BE2C (cell line): Measurements from ENCODE around the gene BHLHA15.

Experiments used
- DNase-seq: peaks from one replicate; pipeline ENCODE4 v3.0.0-alpha.2; 2020
- H3K27me3 ChIP-seq: fragments of 250-450 bp; sonication (Bioruptor Pico); 2 replicates; pipeline ENCODE4 v1.5.1; 2020; ENCODE audit warnings: mild to moderate bottlenecking
- H3K36me3 ChIP-seq: fragments of 250-450 bp; sonication (Bioruptor Pico); 2 replicates; pipeline ENCODE4 v1.5.1; 2020; ENCODE audit warnings: mild to moderate bottlenecking
- H3K4me1 ChIP-seq: fragments of 250-450 bp; sonication (Bioruptor Pico); 2 replicates; pipeline ENCODE4 v1.5.1; 2020
- H3K4me3 ChIP-seq: 2 replicates; pipeline ENCODE4 v1.5.1; 2011; ENCODE audit warnings: low read depth, low read length
- H3K9me3 ChIP-seq: fragments of 250-450 bp; sonication (Bioruptor Pico); 2 replicates; pipeline ENCODE4 v1.5.1; 2020
- CTCF ChIP-seq: IDR thresholded peaks from 2 replicates; pipeline ENCODE4 v1.5.1; 2012; ENCODE audit warnings: mild to moderate bottlenecking, low read depth, low read length

BHLHA15 gene

GRCh38 chr7:98227939-98228338, 16.7 kb downstream of the BHLHA15 start:
- H3K9me3 ChIP-seq, result no peaks in the 10 kb centered on the region
- no peaks in the 10 kb centered on the region for H3K4me1 ChIP-seq
- H3K27me3 ChIP-seq, result no peaks in the 10 kb centered on the region
- no peak overlapping the region for H3K4me3 ChIP-seq
- no peaks in the 10 kb centered on the region for H3K36me3 ChIP-seq
- TF ChIP-seq CTCF, result no peak
- no peak for DNase-seq

GRCh38 chr7:98228801-98229200, 17.6 kb downstream of the BHLHA15 start:
- DNase-seq, result no peak
- no peak overlapping the region for H3K4me3 ChIP-seq
- no peaks in the 10 kb centered on the region for H3K27me3 ChIP-seq
- H3K4me1 ChIP-seq, result no peaks in the 10 kb centered on the region
- TF ChIP-seq CTCF, result no peak
- no peaks in the 10 kb centered on the region for H3K36me3 ChIP-seq
- H3K9me3 ChIP-seq, result no peaks in the 10 kb centered on the region

DNA sequence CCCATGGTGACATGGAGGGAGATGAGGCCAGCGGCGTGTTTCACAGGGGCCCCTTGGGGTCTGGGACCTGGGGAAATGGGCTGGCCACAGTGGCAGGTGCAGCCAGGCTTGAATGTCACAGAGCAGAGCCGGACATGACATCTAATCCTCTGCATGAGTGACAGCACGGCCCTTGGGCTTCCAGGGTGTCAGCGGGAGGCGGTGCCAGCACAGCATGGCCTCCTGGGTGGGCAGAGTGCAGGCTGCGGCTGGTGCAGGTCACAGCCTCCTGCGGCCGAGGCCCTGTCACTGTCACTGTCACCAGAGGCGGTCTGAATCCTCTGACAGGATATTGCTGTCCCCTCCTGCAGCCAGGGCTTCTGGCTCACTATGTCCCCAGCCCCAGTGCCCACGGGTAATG, 18.2 kb downstream of the BHLHA15 start:
- no peaks in the 10 kb centered on the region for H3K27me3 ChIP-seq
- H3K4me1 ChIP-seq, result no peaks in the 10 kb centered on the region
- TF ChIP-seq CTCF, result no peak
- H3K9me3 ChIP-seq, result no peaks in the 10 kb centered on the region
- no peak overlapping the region for H3K4me3 ChIP-seq
- no peaks in the 10 kb centered on the region for H3K36me3 ChIP-seq
- no peak for DNase-seq

DNA sequence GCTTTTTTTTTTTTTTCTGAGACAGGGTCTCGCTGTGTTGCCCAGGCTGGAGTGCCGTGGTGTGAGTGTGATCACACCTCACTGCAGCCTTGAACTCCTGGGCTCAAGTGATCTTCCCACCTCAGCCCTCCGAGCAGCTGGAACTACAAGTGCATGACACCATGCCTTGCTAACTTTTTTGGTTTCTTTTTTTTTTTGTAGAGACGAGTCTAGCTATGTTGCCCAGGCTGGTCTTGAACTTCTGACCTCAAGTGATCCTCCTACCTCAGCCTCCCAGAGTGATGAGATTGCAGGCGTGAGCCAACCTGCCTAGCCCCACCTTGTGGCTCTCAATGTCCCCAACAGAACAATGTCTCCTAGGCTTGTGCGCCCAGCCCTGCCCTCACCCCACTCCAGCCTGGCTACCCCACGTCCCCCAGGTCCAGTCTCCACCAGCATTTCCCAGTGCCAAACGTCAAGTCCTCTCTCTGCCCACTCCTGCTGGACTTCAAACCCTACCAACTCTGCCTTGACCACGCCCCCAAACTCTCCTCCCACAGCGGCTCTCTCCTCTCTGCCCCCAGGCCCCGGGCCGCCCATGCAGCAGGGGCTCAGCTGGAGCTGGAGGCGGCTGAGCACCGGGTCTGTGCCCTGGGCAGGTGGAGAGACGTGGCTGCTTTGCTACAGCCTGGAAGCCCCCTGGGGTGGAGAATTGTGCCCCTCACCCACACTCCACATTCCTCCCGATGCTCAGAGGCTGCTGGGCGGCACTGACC, 18.9 kb downstream of the BHLHA15 start:
- DNase-seq, result no peak
- Histone ChIP-seq H3K36me3 (no peaks in the 10 kb centered on the region), H3K4me3 (no peak overlapping the region), H3K4me1 (no peaks in the 10 kb centered on the region), H3K9me3 (no peaks in the 10 kb centered on the region), H3K27me3 (no peaks in the 10 kb centered on the region)
- no peak for TF ChIP-seq CTCF

DNA sequence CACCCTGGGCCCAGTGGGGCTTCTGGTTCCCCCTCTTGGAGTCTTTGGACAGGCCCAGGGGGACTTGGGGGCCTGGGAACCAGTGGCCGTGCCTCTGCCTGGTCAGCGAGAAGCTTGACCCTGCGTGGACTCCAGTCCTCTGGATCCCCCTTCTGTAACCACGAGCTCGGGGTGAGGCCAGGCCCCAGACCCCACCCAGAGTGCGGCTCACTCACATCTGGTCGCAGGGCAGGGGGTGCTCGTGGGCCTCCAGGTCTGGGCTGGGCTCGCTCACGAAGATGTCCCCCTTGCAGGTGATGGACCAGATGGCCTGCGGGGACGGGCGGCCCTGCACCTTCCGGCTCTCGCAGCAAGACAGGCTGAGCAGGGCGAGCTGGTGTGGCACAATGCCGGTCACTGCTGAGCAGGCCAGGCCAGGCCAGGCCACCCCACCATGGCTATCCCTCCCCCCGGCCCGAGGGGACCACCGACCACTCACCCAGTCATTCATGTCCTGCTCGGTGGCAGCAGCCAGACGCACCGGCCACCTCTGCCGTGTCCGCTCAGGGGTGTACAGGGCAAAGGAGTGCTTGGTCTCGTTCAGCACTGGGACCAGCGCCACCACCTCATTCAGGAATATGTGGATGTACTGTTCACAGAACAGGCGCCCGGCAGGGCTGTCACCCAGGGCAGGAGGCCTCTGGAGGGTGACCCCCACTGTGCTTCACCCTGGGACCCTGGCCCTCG, 19.7 kb downstream of the BHLHA15 start:
- DNase-seq, result no peak
- no peak overlapping the region for H3K4me3 ChIP-seq
- no peak for TF ChIP-seq CTCF
- no peaks in the 10 kb centered on the region for H3K9me3 ChIP-seq
- no peaks in the 10 kb centered on the region for H3K4me1 ChIP-seq
- H3K27me3 ChIP-seq, result no peaks in the 10 kb centered on the region
- H3K36me3 ChIP-seq, result no peaks in the 10 kb centered on the region
